Upper lobe of left lung (tissue), 6 donors: ENCODE results near the gene PCOLCE2. TPM values are rescaled to one million over a fixed set of nuclear protein-coding genes. Genes with fewer than 3 reads are reported as not detected.

Source experiments
- ATAC-seq, 2 donors: fragments of 200-7000 bp; cut with Tn5 transposase; one replicate each; pipeline ENCODE4 v1.9.1; 2022; ENCODE audit warnings: mild to moderate bottlenecking in 2 of 2, moderate library complexity in 2 of 2; ENCODE audit not compliant: low FRiP score in 2 of 2
- DNase-seq, 2 donors: peaks; one replicate each; pipeline ENCODE4 v3.0.0-alpha.2; 2019 to 2020
- H3K27ac ChIP-seq, 4 donors: fragments of 200-600 bp; sonication (generic); one replicate each; pipeline ENCODE4 v1.5.1; 2016 to 2019
- H3K27me3 ChIP-seq, 4 donors: fragments of 200-600 bp; sonication (generic); one replicate each; pipeline ENCODE4 v1.5.1; 2017 to 2019
- H3K36me3 ChIP-seq, 4 donors: fragments of 200-600 bp; sonication (generic); one replicate each; pipeline ENCODE4 v1.5.1; 2016 to 2019
- H3K4me1 ChIP-seq, 4 donors: fragments of 200-600 bp; sonication (generic); one replicate each; pipeline ENCODE4 v1.5.1; 2018 to 2019
- H3K4me3 ChIP-seq, 4 donors: fragments of 200-600 bp; sonication (generic); one replicate each; pipeline ENCODE4 v1.5.1; 2017 to 2019; ENCODE audit warnings: mild to moderate bottlenecking in 2 of 4, moderate library complexity in 1 of 4
- H3K9me3 ChIP-seq, 4 donors: fragments of 200-600 bp; sonication (generic); one replicate each; pipeline ENCODE4 v1.5.1; 2018 to 2019
- CTCF ChIP-seq, 6 experiments: fragments of 450-650 bp in 4 of 6; fragments of 200-600 bp in 2 of 6; sonication (generic) in 2 of 6; IDR thresholded peaks; one replicate each; pipeline ENCODE4 v1.5.1; 2016 to 2019; ENCODE audit warnings: antibody characterized with exemption in 6 of 6
- EP300 ChIP-seq, 4 donors: sonication (generic); formaldehyde crosslinking; IDR thresholded peaks; one replicate each; pipeline ENCODE4 v1.5.1; 2017; ENCODE audit warnings: antibody characterized with exemption in 4 of 4, control low read depth in 2 of 4
- POLR2A ChIP-seq, 4 donors: fragments of 450-650 bp; IDR thresholded peaks; one replicate each; pipeline ENCODE4 v1.5.1; 2016 to 2017; ENCODE audit warnings: antibody characterized with exemption in 4 of 4, mild to moderate bottlenecking in 2 of 4
- POLR2AphosphoS5 ChIP-seq, 2 donors: sonication (generic); formaldehyde crosslinking; IDR thresholded peaks; one replicate each; pipeline ENCODE4 v1.5.1; 2017; ENCODE audit warnings: antibody characterized with exemption in 2 of 2
- WGBS, 2 donors: methylation state at CpG; one replicate each; pipeline ENCODE4 v1.1.5; 2017 to 2018; 5-methylcytosine and 5-hydroxymethylcytosine counted together
- total RNA-seq, 6 donors: library from RNA; depleted of rRNA in 4 of 6; stranded (reverse); fragments of >200 nt in 4 of 6; gene quantifications; one replicate each; pipeline versions ENCODE4 v1.1.0 to v1.2.1, GENCODE V29; 2016 to 2021
- donor health status: DM: no; HTN: no; CAD: no; lungs with moderate emphysema.
- donor health status: DM: no; HTN: yes; CAD: no; lungs with severe emphysema.

Gene PCOLCE2
- total RNA-seq, 6 donors from 2014 or later: 9.4 to 46.3 (median 17.9) TPM

DNA sequence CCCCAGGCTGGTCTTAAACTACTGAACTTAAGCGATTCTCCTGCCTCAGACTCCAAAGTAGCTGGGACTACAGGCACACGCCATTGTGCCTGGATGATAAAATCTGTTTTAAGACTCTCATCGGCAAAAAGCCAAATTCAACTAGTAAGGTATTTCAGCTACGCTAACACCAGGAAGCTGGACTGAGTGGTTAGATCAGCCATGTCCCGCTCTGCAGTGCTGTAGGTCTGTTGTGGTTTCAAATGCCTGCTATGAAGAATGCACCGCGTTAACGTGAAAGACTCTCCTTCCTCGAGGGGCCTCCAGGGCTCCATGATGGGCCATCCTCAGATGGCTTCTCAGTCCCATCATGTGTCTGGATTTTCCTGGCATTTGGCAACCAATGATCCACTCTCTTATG lies 70.2 kb downstream of the PCOLCE2 start:
- no peak overlapping the region for H3K4me3 ChIP-seq
- WGBS, 2 donors: 90 to 93% methylated on average over 9 of the region's 9 CpGs
- no peak overlapping the region for H3K27ac ChIP-seq
- no peaks in the 10 kb centered on the region for H3K4me1 ChIP-seq
- TF ChIP-seq POLR2AphosphoS5 (IDR thresholded peaks at IDR 0.05): no peak
- no peak for TF ChIP-seq EP300 (IDR thresholded peaks at IDR 0.05)
- TF ChIP-seq CTCF (IDR thresholded peaks at IDR 0.05): no peak
- TF ChIP-seq POLR2A (IDR thresholded peaks at IDR 0.05): no peak
- DNase-seq: no peak
- H3K27me3 ChIP-seq: no peaks in the 10 kb centered on the region
- no peaks in the 10 kb centered on the region for H3K36me3 ChIP-seq
- no peak for ATAC-seq
- no peaks in the 10 kb centered on the region for H3K9me3 ChIP-seq

DNA sequence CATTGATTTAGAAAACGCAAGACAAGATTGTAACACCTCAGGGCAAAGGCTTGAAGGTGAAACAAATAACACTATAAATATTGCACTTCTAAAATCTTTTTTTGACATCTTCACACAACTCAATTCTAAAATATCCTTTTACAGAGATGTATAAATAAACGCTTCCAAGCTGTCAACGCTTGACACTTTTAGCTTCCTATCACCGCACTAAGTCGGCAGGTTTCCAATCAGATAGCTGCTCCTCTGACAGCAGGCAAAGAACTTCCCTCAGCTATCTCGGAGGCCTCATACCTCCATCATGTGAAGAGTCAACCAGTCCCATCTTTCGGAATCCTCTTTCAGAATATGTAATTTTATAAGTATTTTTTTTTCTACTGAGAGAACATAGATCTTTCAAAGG lies 71.0 kb downstream of the PCOLCE2 start:
- H3K4me1 ChIP-seq: no peaks in the 10 kb centered on the region
- H3K27me3 ChIP-seq: no peaks in the 10 kb centered on the region
- ATAC-seq (no peak), DNase-seq (no peak)
- H3K9me3 ChIP-seq: no peaks in the 10 kb centered on the region
- WGBS, 2 donors: 69 to 89% methylated on average over 7 of the region's 7 CpGs
- no peaks in the 10 kb centered on the region for H3K36me3 ChIP-seq
- H3K4me3 ChIP-seq: no peak overlapping the region
- TF ChIP-seq POLR2A (IDR thresholded peaks at IDR 0.05): no peak
- no peak for TF ChIP-seq POLR2AphosphoS5 (IDR thresholded peaks at IDR 0.05)
- TF ChIP-seq EP300 (IDR thresholded peaks at IDR 0.05): no peak
- no peak for TF ChIP-seq CTCF (IDR thresholded peaks at IDR 0.05)
- no peak overlapping the region for H3K27ac ChIP-seq

DNA sequence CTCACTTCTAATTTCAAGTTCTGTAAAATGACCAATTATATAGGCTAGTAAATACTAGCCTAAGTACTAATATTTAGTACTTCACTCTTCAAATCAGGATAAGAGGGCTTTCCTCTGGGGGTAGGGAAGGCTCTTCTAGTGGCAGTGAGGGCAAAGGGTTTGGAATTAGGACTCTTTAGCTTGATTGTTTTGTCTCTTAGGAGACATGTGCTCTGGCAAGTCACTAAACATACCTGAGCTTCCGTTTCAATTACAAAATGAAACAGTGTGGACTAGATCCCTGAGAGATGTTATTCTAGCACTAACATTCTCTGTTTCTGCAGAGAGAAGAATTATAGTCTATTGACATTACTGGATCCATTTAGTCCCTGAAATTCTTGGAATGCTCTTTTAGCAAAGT lies 71.5 kb downstream of the PCOLCE2 start:
- H3K4me3 ChIP-seq: no peak overlapping the region

GRCh38 chr3:142815803-142816202 lies 73.1 kb downstream of the PCOLCE2 start:
- Histone ChIP-seq H3K4me3 (no peak overlapping the region), H3K27ac (no peak overlapping the region), H3K9me3 (no peaks in the 10 kb centered on the region), H3K4me1 (no peaks in the 10 kb centered on the region), H3K27me3 (no peaks in the 10 kb centered on the region), H3K36me3 (no peaks in the 10 kb centered on the region)
- TF ChIP-seq EP300 (IDR thresholded peaks at IDR 0.05): no peak
- ATAC-seq: no peak
- 91 to 96% methylated on average over 6 of the region's 6 CpGs for WGBS, 2 donors
- no peak for DNase-seq

More for the DNA sequence above, 71.5 kb downstream of the PCOLCE2 start:
- no peaks in the 10 kb centered on the region for H3K27me3 ChIP-seq
- DNase-seq: no peak
- no peaks in the 10 kb centered on the region for H3K4me1 ChIP-seq
- no peaks in the 10 kb centered on the region for H3K9me3 ChIP-seq
- ATAC-seq: no peak
- H3K36me3 ChIP-seq: no peaks in the 10 kb centered on the region
- WGBS, 2 donors: 53 to 72% methylated on average over 1 of the region's 1 CpG
- TF ChIP-seq CTCF (IDR thresholded peaks at IDR 0.05) (no peak), POLR2AphosphoS5 (IDR thresholded peaks at IDR 0.05) (no peak), EP300 (IDR thresholded peaks at IDR 0.05) (no peak), POLR2A (IDR thresholded peaks at IDR 0.05) (no peak)
- H3K27ac ChIP-seq: no peak overlapping the region

GRCh38 chr3:142809259-142809658 lies 79.6 kb downstream of the PCOLCE2 start:
- H3K9me3 ChIP-seq: no peaks in the 10 kb centered on the region
- 90 to 92% methylated on average over 3 of the region's 3 CpGs for WGBS, 2 donors

More at GRCh38 chr3:142809259-142809658, 79.6 kb downstream of the PCOLCE2 start:
- peaks cover 0 to 7% (median 2%) of the 10 kb centered on the region in 4 donors for H3K36me3 ChIP-seq
- H3K27me3 ChIP-seq: no peaks in the 10 kb centered on the region
- no peak overlapping the region for H3K4me3 ChIP-seq
- H3K27ac ChIP-seq: no peak overlapping the region
- H3K4me1 ChIP-seq: no peaks in the 10 kb centered on the region
- ATAC-seq: no peak
- DNase-seq: no peak
- TF ChIP-seq CTCF (IDR thresholded peaks at IDR 0.05): no peak
- no peak for TF ChIP-seq EP300 (IDR thresholded peaks at IDR 0.05)
- no peak for TF ChIP-seq POLR2AphosphoS5 (IDR thresholded peaks at IDR 0.05)
- no peak for TF ChIP-seq POLR2A (IDR thresholded peaks at IDR 0.05)
